ENCODE measurements around the gene SPP1.
"Not testable (repeated sequence)": the region's sequence is repeated elsewhere in the genome, so short reads cannot be mapped to it uniquely, and the experiment has no call there.

The SPP1 gene

GRCh38 chr4:87975466-87975865 lies at the start of gene SPP1:
TSS of gene SPP1 (plus strand) at chr4:87975714. CDS start at chr4:87976896, 1,182 bp downstream.
- peak; percentile 23 for DNase-seq

- DNase-seq: no peak
Measured at GRCh38 chr4:87926554-87927098, 48.9 kb upstream of the SPP1 start.

GRCh38 chr4:87930629-87931028 lies 44.9 kb upstream of the SPP1 start:
- no peak for DNase-seq

GRCh38 chr4:87931932-87932331 lies 43.6 kb upstream of the SPP1 start:
- DNase-seq: no peak

GRCh38 chr4:87932718-87933141 lies 42.8 kb upstream of the SPP1 start:
- DNase-seq: no peak

- DNase-seq: no peak
Measured at GRCh38 chr4:87933337-87933736, 42.2 kb upstream of the SPP1 start.

DNA sequence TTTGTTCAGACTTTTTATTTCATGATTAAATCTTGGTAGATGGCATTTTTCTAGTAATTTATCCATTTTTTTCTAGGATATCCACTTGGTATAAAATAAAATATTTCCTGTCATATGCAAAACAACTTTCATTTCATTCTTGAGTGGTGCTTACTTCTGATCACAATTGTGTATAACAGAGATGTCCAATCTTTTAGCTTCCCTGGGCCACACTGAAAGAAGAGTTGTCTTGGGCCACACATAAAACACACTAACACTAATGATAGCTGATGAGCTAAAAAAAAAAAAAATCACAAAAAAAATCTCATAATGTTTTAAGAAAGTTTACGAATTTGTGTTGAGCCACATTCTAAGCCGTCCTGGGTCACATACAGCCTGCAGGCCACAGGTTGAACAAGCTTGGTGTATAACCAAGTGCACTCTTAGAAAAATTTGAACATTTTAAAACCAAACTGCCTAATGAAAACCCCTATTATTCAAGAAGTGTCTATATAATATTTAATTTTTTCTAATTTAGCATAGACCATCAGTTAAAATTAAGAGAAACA lies 41.3 kb upstream of the SPP1 start:
- DNase-seq: no peak

- DNase-seq: no peak
Measured at GRCh38 chr4:87934973-87935372, 40.5 kb upstream of the SPP1 start.

DNA sequence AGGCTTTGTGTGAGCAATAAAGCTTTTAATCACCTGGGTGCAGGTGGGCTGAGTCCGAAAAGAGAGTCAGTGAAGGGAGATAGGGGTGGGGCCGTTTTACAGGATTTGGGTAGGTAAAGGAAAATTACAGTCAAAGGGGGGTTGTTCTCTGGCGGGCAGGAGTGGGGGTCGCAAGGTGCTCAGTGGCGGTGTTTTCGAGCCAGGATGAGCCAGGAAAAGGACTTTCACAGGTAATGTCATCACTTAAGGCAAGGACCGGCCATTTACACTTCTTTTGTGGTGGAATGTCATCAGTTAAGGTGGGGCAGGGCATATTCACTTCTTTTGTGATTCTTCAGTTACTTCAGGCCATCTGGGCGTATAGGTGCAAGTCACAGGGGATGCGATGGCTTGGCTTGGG lies 39.6 kb upstream of the SPP1 start:
- not testable (repeated sequence) for DNase-seq

DNA sequence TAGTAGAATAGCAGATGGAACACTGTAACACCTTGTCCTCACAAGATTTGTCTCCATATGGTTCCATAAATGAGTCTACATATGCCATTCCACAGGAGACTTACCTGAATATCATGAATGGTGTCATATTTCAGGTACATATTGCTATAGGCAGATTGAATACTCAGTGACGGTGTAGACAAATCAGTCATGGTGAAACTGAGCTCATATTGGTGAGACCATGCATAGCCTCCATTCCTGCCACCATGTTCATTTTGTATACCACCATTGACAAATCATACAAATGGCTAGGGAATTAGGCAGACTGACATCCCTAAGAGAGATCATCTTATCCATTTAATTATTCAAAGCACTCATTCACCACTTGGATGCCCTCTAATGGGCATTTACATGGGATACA lies 38.0 kb upstream of the SPP1 start:
- DNase-seq: no peak

GRCh38 chr4:87938746-87939145 lies 36.8 kb upstream of the SPP1 start:
- DNase-seq: no peak

DNA sequence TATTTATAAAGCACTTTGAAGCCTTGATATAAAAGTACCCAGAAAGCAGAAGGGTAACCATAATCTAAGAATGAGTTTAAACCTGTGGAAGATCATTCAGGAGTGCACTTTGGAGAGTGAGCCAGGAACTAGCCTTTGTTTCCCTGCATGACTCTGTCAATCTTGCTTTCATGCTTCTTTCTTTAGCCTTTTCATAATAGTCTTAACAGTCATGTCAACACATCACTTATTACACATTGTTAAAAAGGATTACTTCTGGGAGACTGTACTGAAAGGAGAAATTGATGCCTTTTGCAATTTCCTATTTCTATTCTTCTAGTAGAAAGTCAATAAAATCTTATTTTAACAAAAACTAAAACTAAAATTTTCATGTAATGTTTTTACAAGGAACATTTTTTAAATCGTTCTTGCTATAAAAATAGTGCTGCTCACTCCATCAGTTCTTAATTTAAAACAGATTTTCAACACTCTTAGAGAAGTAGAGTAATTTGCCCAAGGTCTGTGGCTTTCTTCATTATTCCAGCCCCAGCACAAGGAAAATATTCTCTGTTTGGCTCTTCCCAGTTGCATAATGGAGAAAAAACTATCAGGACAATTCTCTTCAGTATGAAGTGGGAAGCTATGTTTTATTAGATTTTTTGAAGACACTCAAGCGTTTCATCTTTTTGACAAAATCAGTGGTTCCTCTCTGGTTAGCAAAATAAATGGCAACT lies 35.4 kb upstream of the SPP1 start:
- peak; percentile 43 for DNase-seq

DNA sequence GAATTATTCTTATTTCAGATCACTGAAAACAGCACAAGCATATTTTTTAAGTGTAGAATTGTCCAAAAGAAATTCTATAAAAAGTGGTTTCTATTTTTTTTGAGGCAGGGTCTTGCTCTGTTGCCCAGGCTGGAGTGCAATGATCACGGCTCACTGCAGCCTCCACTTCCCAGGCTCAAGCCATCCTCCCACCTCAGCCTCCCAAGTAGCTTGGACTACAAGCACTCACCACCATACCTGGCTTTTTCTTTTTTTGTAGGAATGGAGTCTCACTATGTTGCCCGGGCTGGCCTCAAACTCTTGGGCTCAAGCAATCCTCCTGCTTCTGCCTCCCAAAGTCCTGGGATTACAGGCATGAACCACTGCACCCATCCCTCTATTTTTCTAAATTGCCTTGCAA lies 34.7 kb upstream of the SPP1 start:
- DNase-seq: not testable (repeated sequence)

GRCh38 chr4:87941537-87942392 lies 33.7 kb upstream of the SPP1 start:
- DNase-seq: no peak

DNA sequence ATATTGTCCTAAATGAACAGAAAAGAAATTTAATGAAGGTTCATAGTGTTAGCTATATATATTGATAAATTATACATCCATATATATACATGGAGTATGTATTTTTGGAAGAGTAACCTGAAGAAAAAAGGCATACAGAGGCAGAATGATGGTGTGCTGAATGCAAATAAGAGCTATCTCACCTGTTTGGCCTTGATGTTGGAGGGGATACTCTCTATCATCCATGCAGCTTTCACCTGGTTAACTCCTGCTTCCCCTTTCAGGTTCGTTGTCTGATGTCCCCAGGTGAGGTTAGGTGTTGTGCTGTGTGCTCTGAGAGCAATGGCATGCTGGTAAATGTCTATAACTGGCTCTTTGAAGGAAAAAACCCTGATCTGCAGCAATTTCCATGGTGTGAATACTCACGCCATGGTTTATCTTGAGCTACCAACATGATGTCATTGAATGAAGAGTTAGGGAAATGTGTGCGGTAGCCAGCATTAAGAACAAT lies 31.8 kb upstream of the SPP1 start:
- no peak for DNase-seq

DNA sequence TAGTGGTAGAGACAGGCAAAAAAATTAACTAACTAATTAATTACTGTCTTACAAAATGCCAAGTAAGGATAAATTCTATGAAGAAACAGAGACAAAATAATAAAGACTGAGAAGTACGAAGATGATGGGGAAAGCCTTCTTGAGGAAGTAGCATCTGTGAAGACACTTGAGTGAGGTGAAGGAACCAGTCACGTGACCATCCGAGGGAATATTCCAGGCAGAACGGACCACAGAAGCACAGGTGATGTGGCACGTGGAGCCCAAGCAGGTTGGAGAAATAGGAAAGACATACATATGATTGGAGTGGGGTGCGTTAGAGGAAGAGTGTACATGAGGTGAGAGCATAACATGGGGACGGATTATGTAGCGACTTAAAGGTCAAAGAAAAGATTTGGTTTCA lies 30.5 kb upstream of the SPP1 start:
- DNase-seq: no peak

GRCh38 chr4:87946766-87947165 lies 28.7 kb upstream of the SPP1 start:
- DNase-seq: no peak

- DNase-seq: no peak
Measured at GRCh38 chr4:87947381-87948160, 27.9 kb upstream of the SPP1 start.

DNA sequence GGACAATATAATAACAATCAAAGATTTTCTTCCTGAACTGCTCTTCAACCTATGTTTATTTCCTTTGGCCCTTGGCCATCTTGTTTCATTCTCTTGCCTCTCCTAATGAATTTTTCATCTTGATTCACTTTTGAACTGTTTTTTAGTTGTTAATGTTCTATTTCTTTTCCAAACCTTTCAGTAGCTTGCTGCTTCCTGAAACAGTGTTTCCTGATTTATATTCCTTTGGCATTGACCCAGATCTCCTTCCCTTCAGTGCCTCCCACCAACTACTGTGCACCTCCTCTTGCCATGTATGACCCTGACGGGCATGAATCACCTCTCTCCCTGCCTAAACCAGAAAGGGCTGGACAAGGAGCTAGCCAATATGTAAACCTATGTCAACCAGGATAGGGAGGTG lies 25.6 kb upstream of the SPP1 start:
- DNase-seq: peak; percentile 35

DNA sequence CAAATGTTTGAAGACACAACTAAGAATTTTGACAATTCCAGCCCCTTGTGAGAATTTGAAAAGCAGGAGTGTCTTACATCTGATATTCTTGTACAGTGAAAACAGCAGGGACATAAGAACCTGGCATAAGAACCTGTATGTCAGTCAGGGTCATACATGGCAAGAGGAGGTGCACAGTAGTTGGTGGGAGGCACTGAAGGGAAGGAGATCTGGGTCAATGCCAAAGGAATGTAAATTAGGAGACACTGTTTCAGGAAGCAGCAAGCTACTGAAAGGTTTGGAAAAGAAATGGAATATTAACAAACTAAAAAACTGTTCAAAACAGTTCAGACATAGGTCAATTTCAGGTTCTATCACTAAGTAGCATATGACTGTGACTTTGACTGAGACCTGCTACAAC lies 25.0 kb upstream of the SPP1 start:
- no peak for DNase-seq

- DNase-seq: no peak
Measured at GRCh38 chr4:87950936-87951511, 24.5 kb upstream of the SPP1 start.

GRCh38 chr4:87953826-87954225 lies 21.7 kb upstream of the SPP1 start:
- DNase-seq: no peak

All from fibroblast of skin of right quadriceps (primary cell).